Right atrium auricular region (tissue), 2 donors: ENCODE data around the gene KIRREL1. TPM values are rescaled to one million over a fixed set of nuclear protein-coding genes. Genes with fewer than 3 reads are reported as not detected.

Source experiments
- DNase-seq: peaks from one replicate; pipeline ENCODE4 v3.0.0-alpha.2; 2019; ENCODE audit warnings: low spot score
- H3K27ac ChIP-seq, 2 donors: fragments of 200-600 bp; sonication (generic); 1 replicate in 1 of 2; 2 replicates in 1 of 2; pipeline ENCODE4 v1.5.1; 2016 to 2019
- H3K27me3 ChIP-seq, 2 donors: fragments of 200-600 bp; sonication (generic); one replicate each; pipeline versions ENCODE4 v1.5.1 to v1.6.0; 2017 to 2019
- H3K36me3 ChIP-seq: fragments of 200-600 bp; sonication (generic); one replicate; pipeline ENCODE4 v1.5.1; 2016
- H3K4me1 ChIP-seq, 2 donors: fragments of 200-600 bp; sonication (generic); one replicate each; pipeline versions ENCODE4 v1.5.1 to v1.6.0; 2017 to 2019
- H3K4me3 ChIP-seq, 2 donors: fragments of 200-600 bp; sonication (generic); 1 replicate in 1 of 2; 2 replicates in 1 of 2; pipeline ENCODE4 v1.5.1; 2017 to 2019; ENCODE audit warnings: mild to moderate bottlenecking in 1 of 2, moderate library complexity in 1 of 2
- H3K9me3 ChIP-seq, 2 donors: fragments of 200-600 bp; sonication (generic); one replicate each; pipeline ENCODE4 v1.5.1; 2019
- total RNA-seq, 2 donors: library from RNA; depleted of rRNA; stranded (reverse); fragments of >200 nt; gene quantifications; one replicate each; pipeline ENCODE4 v1.1.0, GENCODE V29; 2016
- TF ChIP-seq, protein P1 (sequence below), 2 donors: fragments of 200-600 bp; sonication (generic); IDR thresholded peaks; one replicate each; pipeline ENCODE4 v1.5.1; 2019; ENCODE audit warnings: antibody characterized with exemption in 2 of 2

The KIRREL1 gene
- total RNA-seq, result 10 to 100 TPM; 12.3 to 21.9 TPM

DNA sequence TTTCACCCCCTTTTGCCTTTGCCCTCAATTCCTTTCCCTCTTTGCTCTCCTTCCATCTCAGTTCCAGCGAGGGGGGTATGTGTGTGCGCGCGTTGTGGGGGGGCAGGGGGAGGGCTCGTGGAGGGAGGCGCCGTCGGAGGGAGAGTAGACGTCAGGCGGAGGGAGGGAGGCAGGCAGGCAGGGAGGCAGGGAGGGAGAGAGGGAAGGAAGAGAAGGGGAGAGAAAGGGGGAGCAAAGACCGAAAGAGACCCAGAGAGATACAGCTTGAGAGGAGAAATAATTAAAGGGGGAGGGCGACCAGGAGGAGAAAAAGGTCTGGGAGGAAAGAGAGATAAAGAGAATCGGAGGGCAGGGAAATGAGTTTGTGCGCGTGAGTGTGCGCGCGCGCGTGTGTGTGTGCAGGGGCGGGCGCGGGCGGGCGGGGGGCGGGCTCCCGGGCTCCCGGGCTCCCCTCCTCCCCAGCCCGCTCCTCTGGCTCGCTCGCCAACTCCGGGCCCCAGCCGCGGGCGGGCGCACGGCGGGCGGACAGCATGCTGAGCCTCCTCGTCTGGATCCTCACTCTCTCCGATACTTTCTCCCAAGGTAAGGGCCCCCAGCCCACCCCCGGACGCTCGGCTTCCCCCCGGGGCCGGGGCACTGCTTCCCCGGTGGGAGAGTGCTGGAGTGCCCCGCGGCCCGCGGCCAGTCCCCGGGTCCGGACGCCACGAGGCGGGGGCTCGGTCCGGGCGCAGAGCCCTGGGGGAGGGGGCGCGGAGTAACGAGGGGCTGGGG lies at the start of gene KIRREL1:
Gene KIRREL1, plus strand, starts transcription at position 499 of the 771 bp plus-strand sequence. Its CDS starts 32 bp downstream, at position 531.
- Histone ChIP-seq H3K9me3 (no peaks in the 10 kb centered on the region), H3K4me3 (peak within 1 kb of the TSS; percentile 54 to 88), H3K4me1 (peaks cover 0 to 42% of the 10 kb centered on the region in 2 donors), H3K27ac (peak within 1 kb of the TSS; percentile 67 to 87), H3K36me3 (no peaks in the 10 kb centered on the region), H3K27me3 (no peaks in the 10 kb centered on the region)
- TF ChIP-seq, protein P1, sequence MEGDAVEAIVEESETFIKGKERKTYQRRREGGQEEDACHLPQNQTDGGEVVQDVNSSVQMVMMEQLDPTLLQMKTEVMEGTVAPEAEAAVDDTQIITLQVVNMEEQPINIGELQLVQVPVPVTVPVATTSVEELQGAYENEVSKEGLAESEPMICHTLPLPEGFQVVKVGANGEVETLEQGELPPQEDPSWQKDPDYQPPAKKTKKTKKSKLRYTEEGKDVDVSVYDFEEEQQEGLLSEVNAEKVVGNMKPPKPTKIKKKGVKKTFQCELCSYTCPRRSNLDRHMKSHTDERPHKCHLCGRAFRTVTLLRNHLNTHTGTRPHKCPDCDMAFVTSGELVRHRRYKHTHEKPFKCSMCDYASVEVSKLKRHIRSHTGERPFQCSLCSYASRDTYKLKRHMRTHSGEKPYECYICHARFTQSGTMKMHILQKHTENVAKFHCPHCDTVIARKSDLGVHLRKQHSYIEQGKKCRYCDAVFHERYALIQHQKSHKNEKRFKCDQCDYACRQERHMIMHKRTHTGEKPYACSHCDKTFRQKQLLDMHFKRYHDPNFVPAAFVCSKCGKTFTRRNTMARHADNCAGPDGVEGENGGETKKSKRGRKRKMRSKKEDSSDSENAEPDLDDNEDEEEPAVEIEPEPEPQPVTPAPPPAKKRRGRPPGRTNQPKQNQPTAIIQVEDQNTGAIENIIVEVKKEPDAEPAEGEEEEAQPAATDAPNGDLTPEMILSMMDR (IDR thresholded peaks at IDR 0.05), result no peak
- DNase-seq, result no peak

DNA sequence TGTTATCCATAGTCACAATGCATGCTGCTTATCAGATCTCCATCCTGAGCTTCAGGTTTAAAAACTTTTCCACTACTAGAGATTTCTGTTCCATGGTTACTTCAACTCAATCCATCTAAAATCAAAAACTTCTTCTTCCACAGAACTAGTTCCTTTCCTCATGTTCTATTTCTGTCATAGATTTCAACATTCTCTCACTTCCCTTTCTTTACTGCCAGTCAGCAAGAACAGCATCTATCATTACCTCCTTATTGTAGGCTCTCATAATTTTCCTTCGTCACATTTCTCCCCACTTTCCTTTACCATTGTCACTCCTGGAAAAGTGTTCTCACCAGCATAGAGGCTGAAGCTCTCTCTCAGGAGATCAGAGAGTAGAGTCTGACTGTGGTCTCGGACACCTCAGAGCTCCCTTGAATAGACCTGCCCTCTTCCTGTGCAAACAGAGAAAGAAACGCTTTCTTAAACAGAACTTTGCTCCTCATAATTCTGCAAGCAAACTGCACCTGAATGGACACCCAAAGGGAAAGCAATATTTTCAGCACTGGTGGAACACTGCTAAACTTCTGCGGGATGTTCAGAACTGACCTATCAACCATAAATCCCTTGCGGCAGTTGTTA lies 48.7 kb upstream of the KIRREL1 start:
- Histone ChIP-seq H3K4me3 (no peak overlapping the region), H3K27ac (no peak overlapping the region), H3K27me3 (no peaks in the 10 kb centered on the region), H3K36me3 (no peaks in the 10 kb centered on the region), H3K4me1 (no peaks in the 10 kb centered on the region), H3K9me3 (no peaks in the 10 kb centered on the region)
- no peak for DNase-seq
- TF ChIP-seq, protein P1 (IDR thresholded peaks at IDR 0.05), result no peak

DNA sequence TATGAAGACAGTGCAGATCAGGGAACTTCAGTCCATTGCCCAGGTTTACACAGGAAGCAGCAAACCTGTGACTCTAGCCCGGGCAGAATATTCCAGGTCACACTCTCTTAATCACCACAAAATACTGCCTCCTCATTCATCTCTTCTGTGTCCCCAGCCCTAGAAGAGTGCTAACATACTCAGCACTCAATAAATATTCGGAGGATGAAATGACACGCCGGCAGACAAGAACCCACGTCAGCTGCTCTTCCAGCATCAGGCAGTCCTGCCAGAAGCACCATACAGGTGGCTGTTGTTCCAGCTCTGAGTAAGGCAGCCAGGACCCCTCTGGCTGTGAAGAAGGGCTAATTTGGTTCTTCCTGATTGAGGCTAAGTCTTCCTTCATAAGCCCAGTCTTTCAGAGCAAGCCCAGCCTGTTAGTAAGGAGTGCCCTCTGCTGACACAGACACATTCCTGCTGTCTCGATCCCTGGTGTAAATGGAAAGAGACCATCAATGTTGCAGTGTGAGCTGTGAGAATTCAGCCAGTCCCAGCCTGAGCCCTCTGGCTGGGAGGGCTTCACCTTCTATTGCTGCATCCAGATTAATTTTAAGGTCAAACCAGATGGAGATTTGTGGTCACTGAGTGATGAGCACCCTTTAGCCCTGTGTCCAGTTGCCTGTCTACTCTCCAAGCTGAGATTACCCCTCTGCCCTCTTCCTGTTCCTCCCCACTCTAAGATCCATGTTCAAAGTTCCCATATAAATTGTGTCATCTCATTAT lies 45.0 kb upstream of the KIRREL1 start:
- H3K36me3 ChIP-seq, result no peaks in the 10 kb centered on the region
- H3K4me3 ChIP-seq, result no peak overlapping the region
- TF ChIP-seq, protein P1 (IDR thresholded peaks at IDR 0.05), result peak in 1 of 2 donors; percentile 74

DNA sequence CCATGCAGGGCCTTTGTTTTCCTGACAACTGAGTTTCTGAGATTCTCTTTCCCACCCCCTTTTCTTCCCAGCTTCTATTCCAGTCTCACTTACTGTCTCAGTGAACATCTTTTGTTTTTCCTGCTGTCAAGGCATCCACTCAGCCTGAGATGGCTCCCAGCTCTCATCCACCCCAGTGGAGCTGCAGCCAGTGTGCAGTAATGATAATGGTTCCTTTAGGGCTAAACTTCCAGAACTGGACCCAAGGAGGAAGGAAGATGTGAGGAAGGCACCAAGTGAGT lies 44.4 kb upstream of the KIRREL1 start:
- DNase-seq, result no peak
- no peaks in the 10 kb centered on the region for H3K27me3 ChIP-seq
- TF ChIP-seq, protein P1 (IDR thresholded peaks at IDR 0.05), result no peak
- no peaks in the 10 kb centered on the region for H3K4me1 ChIP-seq
- H3K4me3 ChIP-seq, result no peak overlapping the region
- H3K27ac ChIP-seq, result no peak overlapping the region
- no peaks in the 10 kb centered on the region for H3K36me3 ChIP-seq
- H3K9me3 ChIP-seq, result no peaks in the 10 kb centered on the region

More for the DNA sequence above, 45.0 kb upstream of the KIRREL1 start:
- no peaks in the 10 kb centered on the region for H3K27me3 ChIP-seq
- H3K27ac ChIP-seq, result no peak overlapping the region
- no peak for DNase-seq
- no peaks in the 10 kb centered on the region for H3K9me3 ChIP-seq
- H3K4me1 ChIP-seq, result no peaks in the 10 kb centered on the region

DNA sequence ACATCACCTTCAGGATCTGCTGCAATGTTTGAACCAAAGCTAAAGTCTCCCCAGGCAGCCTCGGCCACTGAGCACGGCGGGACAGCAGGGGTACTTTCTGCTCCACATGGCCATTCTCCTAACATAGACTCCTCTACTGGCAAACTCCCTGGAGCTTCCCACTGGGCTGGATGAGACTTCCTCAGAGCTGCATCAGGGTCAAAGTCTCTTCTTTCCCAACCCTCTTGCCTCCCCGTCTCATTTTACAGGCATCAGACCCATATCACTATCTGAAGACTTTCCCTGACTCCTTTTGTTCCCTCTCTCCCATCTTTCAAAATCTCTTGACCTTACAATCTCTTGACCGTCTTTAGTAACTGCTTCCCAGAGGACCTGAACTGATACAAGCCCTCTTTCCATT lies 42.2 kb upstream of the KIRREL1 start:
- no peak overlapping the region for H3K4me3 ChIP-seq
- TF ChIP-seq, protein P1 (IDR thresholded peaks at IDR 0.05), result no peak
- no peaks in the 10 kb centered on the region for H3K27me3 ChIP-seq
- no peaks in the 10 kb centered on the region for H3K9me3 ChIP-seq
- no peaks in the 10 kb centered on the region for H3K4me1 ChIP-seq
- H3K36me3 ChIP-seq, result no peaks in the 10 kb centered on the region
- H3K27ac ChIP-seq, result no peak overlapping the region
- DNase-seq, result no peak
